UCSD-AML1 (cell line): ENCODE data around the gene CASZ1.

Experiments used
- DNase-seq: peaks from one replicate; lab custom pipeline; 2025; ENCODE audit not compliant: unreplicated experiment; lab: John Stamatoyannopoulos, UW

CASZ1 gene

DNA sequence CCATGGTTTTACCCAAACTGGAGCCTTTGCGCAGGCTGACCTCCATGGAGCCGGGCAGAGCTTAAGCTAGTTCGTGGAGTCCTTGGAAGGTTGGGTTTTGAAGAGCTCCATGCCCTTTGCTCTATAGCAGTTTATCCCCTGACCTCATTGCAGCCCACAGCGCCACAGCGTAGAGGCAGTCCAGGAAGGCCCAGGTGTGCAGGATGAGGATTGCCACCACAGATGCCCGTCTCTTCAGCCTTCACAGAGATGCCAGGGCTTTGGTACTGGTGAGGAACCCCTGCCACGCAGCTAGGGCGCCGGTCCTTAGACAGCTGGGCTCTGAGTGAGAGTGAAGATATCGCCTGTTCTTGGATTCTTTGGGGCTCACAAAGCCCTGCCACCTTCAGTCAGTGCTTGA, 183.1 kb downstream of the CASZ1 start:
- no peak for DNase-seq

DNA sequence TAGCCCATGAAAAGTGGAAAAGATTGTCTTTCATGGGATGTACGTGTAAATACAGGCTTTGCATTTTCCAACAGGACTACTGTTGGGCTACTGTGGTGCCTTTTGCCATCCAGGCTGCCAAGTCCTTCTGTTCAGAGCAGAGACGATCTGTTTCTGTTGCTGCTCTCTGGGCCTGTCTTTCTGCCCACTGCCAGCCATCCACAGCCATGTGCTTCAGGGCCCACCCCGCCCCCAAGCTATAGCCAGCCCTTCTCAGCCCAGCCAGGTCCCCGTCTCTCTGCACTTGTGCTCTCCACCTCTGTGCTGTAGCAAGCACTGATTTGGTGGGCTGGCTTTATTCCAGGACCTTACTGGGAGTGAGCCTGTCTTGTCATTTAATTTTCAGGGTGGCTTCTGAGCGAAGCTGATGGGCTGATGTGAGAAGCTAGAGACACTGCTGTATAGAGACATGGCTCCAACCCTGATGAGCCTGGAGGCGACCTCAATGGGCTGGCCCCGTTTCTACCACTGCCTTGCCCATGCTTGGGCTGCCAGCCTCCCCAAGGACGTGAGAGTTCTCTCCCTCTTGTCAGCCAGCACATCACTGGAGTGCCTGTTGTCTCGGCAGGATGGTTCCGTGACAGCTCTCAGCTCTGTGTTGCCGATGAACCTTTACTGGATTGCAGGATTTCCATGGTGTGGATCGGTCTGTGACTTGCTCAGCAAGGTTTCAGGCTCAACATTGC, 183.8 kb downstream of the CASZ1 start:
- DNase-seq = no peak

DNA sequence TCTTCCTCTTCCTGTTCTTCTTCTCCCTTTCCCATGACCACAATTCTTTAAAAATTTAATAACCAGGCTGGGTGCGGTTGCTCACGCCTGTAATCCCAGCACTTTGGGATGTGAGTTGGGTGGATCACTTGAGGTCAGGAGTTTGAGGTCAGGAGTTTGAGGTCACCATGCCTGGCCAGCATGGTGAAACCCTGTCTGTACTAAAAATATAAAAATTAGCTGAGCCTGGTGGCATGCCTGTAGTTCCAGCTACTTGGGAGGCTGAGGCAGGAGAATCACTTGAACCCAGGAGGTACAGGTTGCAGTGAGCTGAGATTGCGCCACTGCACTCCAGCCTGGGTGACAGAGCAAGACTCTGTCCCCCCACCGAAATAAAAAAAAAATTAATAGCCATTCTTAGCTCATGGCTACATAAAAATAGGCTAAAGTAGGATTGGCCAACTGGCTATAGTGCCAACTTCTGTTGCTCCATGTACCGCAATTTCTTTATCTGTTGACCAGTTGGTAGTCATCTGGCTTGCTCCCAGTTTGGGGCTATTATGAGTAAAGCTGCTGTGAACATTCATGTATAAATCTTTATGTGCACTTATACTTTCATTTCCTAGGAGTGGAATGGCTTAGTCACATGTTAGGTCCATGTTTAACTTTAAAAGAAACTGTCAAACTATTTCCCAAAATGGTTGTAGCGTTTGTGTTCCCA, 185.4 kb downstream of the CASZ1 start:
- DNase-seq = no peak

DNA sequence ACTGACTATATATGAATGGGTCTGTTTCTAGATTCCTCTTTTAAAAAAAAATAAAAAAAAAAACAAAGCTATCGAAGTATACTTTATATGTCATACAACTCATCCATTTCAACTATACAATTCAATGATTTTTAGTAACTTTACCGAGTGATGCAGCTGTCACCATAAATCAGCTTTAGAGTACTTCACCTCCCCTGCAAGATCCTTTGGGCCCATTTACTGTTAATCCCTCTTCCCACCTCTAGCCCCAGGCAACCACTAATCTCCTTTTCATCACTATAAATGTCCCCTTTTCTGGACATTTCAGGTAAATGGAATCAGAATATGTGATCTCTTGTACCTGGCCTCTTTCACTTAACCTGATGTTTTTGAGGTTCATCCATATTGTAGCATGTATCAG, 187.8 kb downstream of the CASZ1 start:
- DNase-seq = no peak

DNA sequence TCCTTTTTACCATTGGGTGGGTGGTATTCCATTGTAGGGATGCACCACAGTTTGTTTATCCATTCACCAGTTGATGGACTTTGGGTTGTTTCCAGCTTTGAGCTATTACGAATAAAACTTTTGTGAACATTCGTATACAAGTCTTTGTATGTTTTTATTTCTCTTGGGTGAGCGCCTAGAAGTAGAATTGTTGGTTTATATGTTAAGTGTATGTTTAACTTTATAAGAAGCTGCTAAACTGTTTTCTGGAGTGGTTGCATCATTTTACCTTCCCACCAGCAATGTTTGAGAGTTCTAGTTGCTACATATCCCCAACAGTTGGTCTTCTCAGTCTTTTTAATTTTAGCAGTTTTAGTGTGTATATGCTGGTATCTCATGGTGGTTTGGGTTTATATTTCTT, 189.2 kb downstream of the CASZ1 start:
- DNase-seq = no peak

DNA sequence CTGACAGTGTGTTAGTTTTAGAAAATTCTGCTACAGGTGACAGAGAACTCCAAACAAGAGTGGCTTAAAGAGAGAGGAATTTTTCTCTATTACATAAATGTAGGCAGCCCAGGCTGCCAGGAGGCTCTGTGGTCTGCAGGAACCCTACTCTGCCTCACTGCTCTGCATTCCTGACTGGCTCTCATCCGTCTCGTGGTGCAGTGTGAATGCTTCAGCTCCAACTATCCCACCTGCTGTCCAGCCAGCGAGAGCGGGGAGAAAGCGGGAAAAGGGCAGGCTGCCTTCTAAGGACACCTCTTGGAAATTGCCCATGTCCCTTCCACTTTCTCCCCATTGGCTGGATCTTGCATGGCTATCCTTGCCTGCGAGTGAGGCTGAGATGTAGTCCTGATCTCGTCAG, 190.4 kb downstream of the CASZ1 start:
- DNase-seq = no peak

DNA sequence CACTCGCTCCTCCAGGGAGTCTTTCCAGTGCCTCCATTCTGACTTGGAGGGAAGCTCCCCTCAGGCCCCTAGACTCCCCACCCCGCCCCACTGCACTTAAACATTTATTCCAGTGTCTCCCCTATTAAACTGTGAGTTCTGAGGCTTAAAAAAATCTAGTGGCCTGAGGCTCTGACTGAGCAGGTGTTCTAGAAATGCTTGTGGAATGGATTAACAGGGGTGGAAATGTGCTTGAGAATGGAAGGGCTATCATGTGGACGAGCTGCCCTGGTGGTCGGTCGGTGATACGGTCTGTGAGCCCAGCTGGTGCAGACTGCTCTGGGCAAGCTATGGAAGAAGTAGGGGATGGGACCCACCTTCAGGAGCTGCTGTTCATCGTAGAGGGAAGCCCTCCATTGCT, 191.5 kb downstream of the CASZ1 start:
- DNase-seq = no peak

DNA sequence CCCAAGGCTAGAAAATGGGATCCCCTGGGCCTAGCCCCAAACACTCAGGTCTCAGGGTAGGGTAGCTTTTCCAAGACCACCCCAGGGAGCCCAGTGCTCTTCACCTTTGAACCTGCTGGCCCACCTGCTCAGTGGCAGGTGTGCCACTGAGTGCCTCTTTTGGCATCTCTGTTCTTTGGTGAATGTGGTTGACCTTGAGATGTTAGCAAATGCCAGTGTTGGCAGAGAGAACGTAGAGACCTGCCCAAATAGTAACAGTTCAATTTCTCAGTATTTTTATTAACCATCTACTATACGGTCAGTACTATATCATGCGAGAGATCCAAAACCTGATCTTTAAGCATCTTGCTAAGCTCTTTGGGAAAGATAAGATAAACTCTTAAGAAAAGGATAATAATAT, 193.5 kb downstream of the CASZ1 start:
- DNase-seq = no peak

DNA sequence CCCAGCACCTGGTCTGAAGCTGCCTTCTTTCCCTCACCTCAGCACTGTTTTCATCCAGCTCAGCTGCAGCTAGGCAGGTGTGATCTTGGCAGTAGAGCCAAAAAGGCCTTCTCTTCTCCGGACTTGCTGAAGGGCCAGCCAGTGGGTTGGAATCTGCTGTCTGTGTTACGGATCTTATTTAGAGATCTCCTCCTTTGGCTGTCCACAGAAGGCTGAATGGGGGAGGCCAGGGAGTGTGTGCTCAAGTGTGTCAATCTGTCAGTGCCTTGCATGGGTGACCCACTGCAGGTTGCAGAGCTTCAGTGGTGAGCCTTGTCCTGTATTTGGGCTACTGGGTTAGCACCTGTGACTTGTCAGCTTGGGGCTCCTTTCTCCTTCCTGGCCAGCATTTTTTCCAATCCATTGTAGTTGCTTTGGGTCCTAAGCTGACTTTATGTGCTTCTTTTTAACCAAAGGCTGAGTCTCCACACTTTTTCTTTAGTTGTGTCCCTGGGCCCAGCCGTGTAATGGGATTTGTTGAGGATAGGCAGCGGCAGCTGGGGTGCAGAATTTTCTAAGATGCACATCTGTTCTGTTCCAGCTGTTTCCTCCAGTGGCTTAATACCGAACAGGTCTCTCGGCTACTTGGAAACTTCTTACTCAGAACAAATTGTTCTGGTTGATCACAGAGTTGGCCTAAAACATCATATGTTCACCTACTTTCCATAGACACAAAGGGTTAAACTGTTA, 194.9 kb downstream of the CASZ1 start:
- no peak for DNase-seq

DNA sequence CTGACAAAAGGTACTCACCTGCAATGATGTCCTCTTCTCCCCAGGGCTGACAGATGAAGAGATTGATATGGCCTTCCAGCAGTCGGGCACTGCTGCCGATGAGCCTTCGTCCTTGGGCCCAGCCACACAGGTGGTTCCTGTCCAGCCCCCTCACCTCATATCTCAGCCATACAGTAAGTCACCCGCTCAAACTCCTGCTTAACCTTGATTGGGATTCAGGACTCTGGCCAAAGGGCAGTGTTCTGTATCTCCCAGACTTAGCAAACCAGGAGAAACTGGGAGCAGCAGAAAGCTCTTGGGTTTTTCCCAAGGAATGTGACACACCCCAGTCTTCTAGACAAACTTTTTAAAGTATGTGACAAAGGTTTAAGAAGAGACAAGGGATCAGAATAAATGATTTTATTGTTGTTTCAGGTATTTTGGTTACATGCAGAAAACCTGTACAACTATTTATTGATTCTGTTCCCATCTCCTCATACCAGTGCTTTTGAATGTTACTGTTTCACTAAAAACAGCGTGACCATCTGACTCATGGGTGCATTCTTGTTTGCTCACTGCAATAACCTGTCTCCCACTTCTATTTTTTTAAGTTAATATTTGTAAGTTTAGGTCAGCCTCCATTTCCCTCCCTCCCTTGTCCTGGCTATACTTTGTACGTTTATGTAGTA, 197.1 kb downstream of the CASZ1 start:
- DNase-seq = no peak

DNA sequence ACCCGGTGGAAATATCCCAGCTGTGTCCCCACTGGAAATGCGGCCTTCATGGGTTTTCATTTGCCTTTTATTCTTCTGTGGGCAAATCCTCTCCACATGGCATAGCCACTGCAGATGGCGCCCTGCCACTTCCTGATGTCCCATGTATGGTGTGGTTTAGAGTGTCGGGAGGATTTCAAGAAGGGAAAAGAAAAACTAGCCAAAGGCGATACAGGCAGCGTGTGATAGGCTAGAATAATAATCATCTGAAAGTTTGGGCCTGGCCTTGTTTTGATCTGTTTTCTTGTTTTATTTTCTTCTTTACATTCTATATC, 198.1 kb downstream of the CASZ1 start:
- no peak for DNase-seq

DNA sequence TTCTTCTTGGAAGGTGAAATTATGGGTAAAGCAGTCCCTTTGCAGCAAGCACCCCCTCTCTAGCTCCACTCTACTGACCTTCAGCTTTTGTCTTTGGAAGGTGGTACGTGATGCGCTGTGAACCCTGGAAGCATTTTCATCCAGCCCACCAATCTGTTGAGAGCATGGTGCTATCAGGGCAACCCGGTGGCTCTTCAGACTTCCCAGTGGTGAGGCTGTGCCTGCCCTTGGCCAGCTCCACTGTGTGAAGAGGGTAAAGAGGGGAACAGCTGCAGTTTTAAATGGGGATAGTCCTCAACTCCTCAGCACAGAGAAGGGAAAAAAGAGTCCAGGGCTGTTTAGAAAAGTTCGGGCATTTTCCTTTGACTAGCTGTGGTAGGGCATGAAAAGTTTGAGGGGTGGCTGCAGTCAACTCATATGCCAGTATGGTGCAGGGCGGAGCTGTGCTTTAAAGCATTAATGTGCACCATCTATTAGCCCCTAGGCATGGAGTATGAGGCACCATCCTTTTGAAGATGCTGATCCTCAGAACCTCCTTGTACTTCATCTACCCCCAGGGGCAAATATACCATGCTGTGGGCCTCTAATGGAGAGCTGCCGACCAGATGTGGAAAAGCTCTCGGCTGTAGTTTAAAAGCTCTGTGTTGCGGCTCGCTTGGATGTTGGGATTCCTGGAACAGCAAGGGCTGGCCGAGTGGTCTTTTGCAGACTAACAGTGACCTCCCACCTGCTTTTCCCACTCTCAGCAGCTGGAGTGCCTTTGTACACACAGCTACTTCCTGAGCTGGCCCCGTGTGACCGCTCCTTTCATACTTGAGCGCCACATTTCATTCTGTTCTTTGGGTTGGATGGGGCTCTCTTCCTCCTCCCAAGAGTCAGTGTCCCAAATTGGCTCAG, 198.7 kb downstream of the CASZ1 start:
- DNase-seq = no peak

DNA sequence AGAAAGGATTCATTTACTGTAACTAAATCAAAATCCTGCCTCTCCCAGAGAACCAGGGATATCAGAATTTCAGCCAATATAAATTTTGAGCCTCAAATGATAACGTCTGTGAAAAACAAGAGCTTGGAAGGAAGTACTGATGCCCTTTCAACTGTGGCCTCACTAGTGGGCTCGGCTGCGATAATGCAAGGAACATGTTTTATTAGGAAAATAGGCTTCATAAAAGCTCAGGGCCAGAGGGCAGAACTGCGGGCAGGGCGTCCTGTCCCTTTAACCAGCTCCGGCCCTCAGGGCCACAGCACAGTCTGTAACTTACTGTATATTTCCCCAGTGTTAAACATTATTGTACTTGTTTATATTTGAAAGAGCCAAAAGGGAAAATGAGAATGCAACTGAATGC, 199.7 kb downstream of the CASZ1 start:
- DNase-seq = no peak

DNA sequence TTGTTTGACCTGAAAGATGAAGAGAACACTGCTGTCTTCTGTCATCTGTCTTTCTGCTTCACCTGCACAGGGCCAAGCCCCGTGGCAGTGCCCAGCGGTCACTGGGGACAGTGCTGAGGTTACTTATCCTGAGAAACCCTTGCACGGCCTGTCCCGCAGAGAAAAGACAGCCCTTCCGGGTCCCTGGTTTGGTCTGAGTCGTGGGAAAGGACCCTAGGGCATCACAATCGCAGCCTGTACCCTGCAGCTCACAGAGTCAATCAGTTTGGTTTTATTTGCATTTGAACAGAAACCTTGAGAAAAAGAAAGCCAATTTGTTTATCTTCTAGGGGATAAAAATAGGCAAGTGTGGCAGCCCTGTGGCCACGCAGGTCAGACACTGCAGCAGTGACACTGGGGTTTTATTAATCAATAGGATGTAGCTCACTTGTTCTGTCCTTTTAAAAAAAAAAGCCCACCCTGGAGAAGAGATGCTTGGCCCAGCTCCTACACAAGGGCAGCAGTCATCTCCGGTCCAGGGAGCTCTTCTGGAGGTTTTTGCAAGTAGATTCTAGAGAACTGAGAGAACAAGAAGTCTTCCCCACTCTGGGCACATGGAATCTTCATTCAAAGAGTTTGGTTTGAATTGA, 201.7 kb downstream of the CASZ1 start:
- no peak for DNase-seq

DNA sequence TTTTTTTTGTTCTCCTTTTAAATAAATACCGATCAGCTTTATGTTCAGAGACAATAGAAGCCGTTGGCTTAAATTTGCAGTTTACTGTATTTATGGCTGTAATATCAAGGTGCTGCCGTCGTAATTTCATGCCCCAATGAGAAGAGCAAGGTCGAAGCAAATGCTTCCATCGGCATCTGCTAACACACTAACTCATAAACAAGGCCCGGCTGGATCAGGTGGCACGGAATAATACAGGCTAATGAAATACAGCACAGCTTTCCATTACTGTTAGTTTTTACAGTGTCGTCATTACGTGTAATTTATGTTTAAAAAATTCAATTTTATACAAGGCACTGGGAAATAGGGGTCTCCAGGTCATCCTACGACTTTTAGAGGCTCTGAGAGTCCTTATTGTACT, 202.7 kb downstream of the CASZ1 start:
- DNase-seq = no peak

DNA sequence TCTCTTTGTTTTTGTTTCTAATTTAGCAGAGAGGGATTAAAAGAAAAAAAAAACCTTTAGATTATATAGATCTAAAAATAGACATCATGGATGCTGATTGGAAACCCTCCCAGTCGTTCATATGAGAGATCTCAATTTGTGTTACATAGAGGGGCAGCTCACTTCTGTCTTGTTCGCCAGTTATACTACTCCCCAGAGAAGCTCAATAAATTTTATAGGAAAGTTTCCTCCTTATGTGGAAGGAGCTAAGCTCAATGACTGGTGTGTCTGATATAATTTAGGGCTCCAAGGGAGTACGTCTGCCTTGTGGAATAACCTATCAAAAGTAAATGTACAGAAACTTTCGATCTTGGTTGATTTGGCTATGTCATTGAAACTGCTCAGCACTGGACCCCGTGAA, 204.1 kb downstream of the CASZ1 start:
- DNase-seq = no peak

DNA sequence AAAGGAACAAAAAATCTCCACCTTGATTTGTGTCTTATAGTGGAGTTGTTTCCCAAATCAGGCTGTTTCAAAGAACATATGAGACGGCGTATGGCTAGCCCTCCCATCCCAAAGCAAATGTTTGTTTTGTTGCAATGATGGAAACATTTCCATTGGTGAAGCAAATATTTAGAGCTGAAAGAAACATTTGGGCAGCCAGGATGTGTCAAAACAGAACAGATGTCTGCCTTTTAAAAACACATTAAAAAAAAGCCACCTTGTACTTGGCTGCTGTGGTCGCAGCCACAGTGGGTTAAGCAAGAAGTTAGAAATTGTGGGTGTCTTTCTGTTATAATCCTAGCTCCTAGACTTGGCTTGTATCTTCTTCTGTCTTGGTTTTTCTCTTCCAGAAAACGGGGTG, 205.4 kb downstream of the CASZ1 start:
- no peak for DNase-seq

DNA sequence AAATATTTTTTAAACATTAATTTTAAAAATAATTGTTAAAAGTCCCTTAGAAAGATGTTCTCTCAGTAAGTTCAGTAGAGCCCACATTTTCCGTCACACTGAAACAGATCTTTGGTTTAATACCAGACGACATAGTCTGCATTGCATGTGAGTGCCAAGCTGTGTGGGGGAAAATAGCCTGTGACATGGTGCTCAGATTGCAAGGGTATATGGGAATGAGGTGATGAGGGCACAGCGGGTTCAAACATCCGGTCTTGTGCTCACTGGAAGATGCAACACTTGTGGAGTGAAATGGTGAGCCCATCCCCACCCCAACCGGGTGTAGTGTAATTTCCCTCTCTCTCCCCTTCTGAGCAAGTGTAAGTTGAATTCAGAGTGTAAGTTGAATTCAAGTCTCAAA, 207.4 kb downstream of the CASZ1 start:
- DNase-seq = no peak

DNA sequence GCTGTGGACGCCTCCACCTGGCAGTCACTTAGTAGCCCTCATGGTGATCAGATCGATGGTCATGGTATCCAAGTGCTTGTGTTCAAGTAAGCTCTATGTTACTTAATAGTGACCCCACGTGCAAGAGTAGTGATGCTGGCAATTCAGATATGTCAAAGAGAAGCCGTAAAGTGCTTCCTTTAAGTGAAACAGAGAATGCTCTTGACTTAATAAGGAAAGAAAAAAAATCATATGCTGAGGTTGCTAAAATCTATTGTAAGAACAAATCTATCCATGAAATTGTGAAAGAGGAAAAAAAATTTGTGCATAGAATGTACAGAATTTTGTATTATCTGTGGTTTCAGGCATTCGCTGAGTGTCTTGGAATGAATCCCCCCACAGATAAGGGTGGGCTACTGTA, 207.8 kb downstream of the CASZ1 start:
- DNase-seq = no peak
